SK-N-SH (cell line): Measurements from ENCODE around the gene GALNT18.

Experiments
- EP300 ChIP-seq, 2 experiments: IDR thresholded peaks; 2 replicates each; pipeline versions ENCODE4 v1.4.0 to v1.6.1; 2012; ENCODE audit warnings: borderline replicate concordance in 1 of 2, low read depth in 1 of 2, low read length in 1 of 2
- FOXJ3 ChIP-seq: sonication (generic); formaldehyde crosslinking; IDR thresholded peaks from 2 replicates; pipeline ENCODE4 v1.5.1; 2020; ENCODE audit warnings: mild to moderate bottlenecking, missing genetic modification reagents
- GABPA ChIP-seq: IDR thresholded peaks from 2 replicates; pipeline ENCODE4 v1.4.0; 2012; ENCODE audit warnings: low read depth, mild to moderate bottlenecking
- IRF3 ChIP-seq: fragments of 150-350 bp; IDR thresholded peaks from 2 replicates; pipeline ENCODE4 v1.6.1; 2016; ENCODE audit warnings: mild to moderate bottlenecking, low read depth, low read length
- NFIC ChIP-seq: IDR thresholded peaks from 2 replicates; pipeline ENCODE4 v1.4.0; 2012; ENCODE audit warnings: borderline replicate concordance
- POLR2AphosphoS5 ChIP-seq: IDR thresholded peaks from 2 replicates; pipeline ENCODE4 v1.6.1; 2012; ENCODE audit warnings: low read depth, low read length
- RAD21 ChIP-seq: IDR thresholded peaks from 2 replicates; pipeline ENCODE4 v1.6.1; 2012; ENCODE audit warnings: mild to moderate bottlenecking, low read length
- TAF1 ChIP-seq: IDR thresholded peaks from 2 replicates; pipeline ENCODE4 v1.6.1; 2012; ENCODE audit warnings: low read depth, mild to moderate bottlenecking, low read length, moderate library complexity, borderline replicate concordance
- USF2 ChIP-seq: fragments of 150-350 bp; IDR thresholded peaks from 2 replicates; pipeline ENCODE4 v1.6.1; 2017; ENCODE audit warnings: antibody characterized with exemption, low read length, low read depth, borderline replicate concordance
- YY1 ChIP-seq: IDR thresholded peaks from 2 replicates; pipeline ENCODE4 v1.4.0; 2012; ENCODE audit warnings: low read depth, mild to moderate bottlenecking
- TF ChIP-seq, protein P1 (sequence below): fragments of 200-600 bp; sonication (generic); IDR thresholded peaks from 2 replicates; pipeline ENCODE4 v1.6.1; 2017; ENCODE audit warnings: antibody characterized with exemption, mild to moderate bottlenecking, moderate library complexity
- TF ChIP-seq, protein P2 (sequence below): IDR thresholded peaks from 2 replicates; pipeline ENCODE4 v1.4.0; 2012; ENCODE audit warnings: low read depth, borderline replicate concordance

DNA sequence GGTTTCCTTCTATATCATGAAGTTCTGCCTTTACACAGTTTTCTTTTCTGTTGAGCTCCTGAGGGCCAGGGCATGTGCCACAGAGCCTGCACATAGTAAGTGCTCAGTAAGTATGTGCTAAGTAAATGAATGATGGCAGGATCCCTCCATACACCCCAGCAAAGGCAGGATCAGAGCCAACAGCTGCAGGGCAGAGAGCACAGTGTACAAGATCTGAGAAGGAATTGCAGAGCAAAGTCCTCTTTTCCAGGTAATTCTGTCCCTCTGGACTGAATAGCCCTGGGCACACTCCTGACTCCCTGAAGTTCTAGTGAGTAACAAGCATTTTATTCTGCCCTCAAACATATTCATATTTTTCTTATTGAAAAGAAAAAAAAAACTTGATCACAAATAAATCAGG, 117.7 kb downstream of the GALNT18 start:
- no peak for TF ChIP-seq YY1
- TF ChIP-seq, protein P1, sequence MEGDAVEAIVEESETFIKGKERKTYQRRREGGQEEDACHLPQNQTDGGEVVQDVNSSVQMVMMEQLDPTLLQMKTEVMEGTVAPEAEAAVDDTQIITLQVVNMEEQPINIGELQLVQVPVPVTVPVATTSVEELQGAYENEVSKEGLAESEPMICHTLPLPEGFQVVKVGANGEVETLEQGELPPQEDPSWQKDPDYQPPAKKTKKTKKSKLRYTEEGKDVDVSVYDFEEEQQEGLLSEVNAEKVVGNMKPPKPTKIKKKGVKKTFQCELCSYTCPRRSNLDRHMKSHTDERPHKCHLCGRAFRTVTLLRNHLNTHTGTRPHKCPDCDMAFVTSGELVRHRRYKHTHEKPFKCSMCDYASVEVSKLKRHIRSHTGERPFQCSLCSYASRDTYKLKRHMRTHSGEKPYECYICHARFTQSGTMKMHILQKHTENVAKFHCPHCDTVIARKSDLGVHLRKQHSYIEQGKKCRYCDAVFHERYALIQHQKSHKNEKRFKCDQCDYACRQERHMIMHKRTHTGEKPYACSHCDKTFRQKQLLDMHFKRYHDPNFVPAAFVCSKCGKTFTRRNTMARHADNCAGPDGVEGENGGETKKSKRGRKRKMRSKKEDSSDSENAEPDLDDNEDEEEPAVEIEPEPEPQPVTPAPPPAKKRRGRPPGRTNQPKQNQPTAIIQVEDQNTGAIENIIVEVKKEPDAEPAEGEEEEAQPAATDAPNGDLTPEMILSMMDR, result no peak
- TF ChIP-seq IRF3, result no peak
- no peak for TF ChIP-seq RAD21
- no peak for TF ChIP-seq POLR2AphosphoS5
- no peak for TF ChIP-seq TAF1
- no peak for TF ChIP-seq GABPA
- no peak for TF ChIP-seq USF2
- TF ChIP-seq, protein P2, sequence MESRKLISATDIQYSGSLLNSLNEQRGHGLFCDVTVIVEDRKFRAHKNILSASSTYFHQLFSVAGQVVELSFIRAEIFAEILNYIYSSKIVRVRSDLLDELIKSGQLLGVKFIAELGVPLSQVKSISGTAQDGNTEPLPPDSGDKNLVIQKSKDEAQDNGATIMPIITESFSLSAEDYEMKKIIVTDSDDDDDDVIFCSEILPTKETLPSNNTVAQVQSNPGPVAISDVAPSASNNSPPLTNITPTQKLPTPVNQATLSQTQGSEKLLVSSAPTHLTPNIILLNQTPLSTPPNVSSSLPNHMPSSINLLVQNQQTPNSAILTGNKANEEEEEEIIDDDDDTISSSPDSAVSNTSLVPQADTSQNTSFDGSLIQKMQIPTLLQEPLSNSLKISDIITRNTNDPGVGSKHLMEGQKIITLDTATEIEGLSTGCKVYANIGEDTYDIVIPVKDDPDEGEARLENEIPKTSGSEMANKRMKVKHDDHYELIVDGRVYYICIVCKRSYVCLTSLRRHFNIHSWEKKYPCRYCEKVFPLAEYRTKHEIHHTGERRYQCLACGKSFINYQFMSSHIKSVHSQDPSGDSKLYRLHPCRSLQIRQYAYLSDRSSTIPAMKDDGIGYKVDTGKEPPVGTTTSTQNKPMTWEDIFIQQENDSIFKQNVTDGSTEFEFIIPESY, result no peak
- no peak for TF ChIP-seq EP300 (IDR thresholded peaks at IDR 0.05; ENCODE audit: borderline replicate concordance in 1 of 2, low read depth in 1 of 2, low read length in 1 of 2)
- no peak for TF ChIP-seq FOXJ3 (CRISPR knock-in tag)
- no peak for TF ChIP-seq NFIC
